ENCODE data around the gene CISH.

CISH gene

GRCh38 chr3:50650018-50650417 is 38.4 kb upstream of the CISH start:
- Histone ChIP-seq H3K14ac (ENCODE audit: low read length) (no peak overlapping the region), H2AK5ac (ENCODE audit: low read length) (no peak overlapping the region), H3K79me1 (ENCODE audit: low read length) (no peaks in the 10 kb centered on the region), H3K79me2 (ENCODE audit: control insufficient read depth, insufficient read depth, low read length, poor library complexity) (no peaks in the 10 kb centered on the region), H3K4me2 (ENCODE audit: low read length) (no peak overlapping the region), H3K9me3 (ENCODE audit: insufficient read depth, low read depth, low read length) (peaks cover 4% of the 10 kb centered on the region), H4K91ac (ENCODE audit: low read depth, low read length) (no peak overlapping the region), H3K27me3 (ENCODE audit: insufficient read depth, low read length) (no peaks in the 10 kb centered on the region), H4K8ac (ENCODE audit: low read depth, low read length) (no peak overlapping the region), H3K27ac (ENCODE audit: low read depth, low read length) (no peak overlapping the region), H4K12ac (ENCODE audit: low read depth, low read length) (no peak overlapping the region), H2BK12ac (ENCODE audit: low read length) (no peak overlapping the region), H3K9ac (ENCODE audit: low read length) (no peak overlapping the region), H2BK5ac (ENCODE audit: low read depth, low read length, poor library complexity) (no peak overlapping the region), H3K36me3 (ENCODE audit: control insufficient read depth in 1 of 2, insufficient read depth in 2 of 2, low read length in 2 of 2) (peaks cover 0 to 2% of the 10 kb centered on the region in 2 experiments), H3K4me3 (ENCODE audit: low read depth, low read length) (no peak overlapping the region), H3K4me1 (ENCODE audit: control insufficient read depth in 1 of 2, insufficient read depth in 2 of 2, low read length in 2 of 2) (no peaks in the 10 kb centered on the region), H2AFZ (ENCODE audit: insufficient read depth, low read length, poor library complexity) (no peak overlapping the region), H3K23ac (ENCODE audit: low read length) (no peak overlapping the region), H2BK120ac (ENCODE audit: insufficient read depth, low read length, poor library complexity) (no peak overlapping the region), H3K18ac (ENCODE audit: low read length) (no peak overlapping the region), H3K4ac (ENCODE audit: low read depth, low read length) (no peak overlapping the region)
- no peak for DNase-seq
- no CpG with 5 or more reads among the region's 1 CpG for WGBS (ENCODE audit: extremely low coverage, insufficient coverage, insufficient read length)

GRCh38 chr3:50649451-50649931 is 37.9 kb upstream of the CISH start:
- H4K91ac ChIP-seq (ENCODE audit: low read depth, low read length), result no peak overlapping the region
- H2AK5ac ChIP-seq (ENCODE audit: low read length), result no peak overlapping the region
- H3K27me3 ChIP-seq (ENCODE audit: insufficient read depth, low read length), result no peaks in the 10 kb centered on the region
- no peak overlapping the region for H2BK12ac ChIP-seq (ENCODE audit: low read length)
- no peak overlapping the region for H3K4me2 ChIP-seq (ENCODE audit: low read length)
- H3K14ac ChIP-seq (ENCODE audit: low read length), result no peak overlapping the region
- no peak overlapping the region for H3K18ac ChIP-seq (ENCODE audit: low read length)
- no peaks in the 10 kb centered on the region for H3K4me1 ChIP-seq (ENCODE audit: control insufficient read depth in 1 of 2, insufficient read depth in 2 of 2, low read length in 2 of 2)
- no peak overlapping the region for H2BK120ac ChIP-seq (ENCODE audit: insufficient read depth, low read length, poor library complexity)
- no peak overlapping the region for H3K23ac ChIP-seq (ENCODE audit: low read length)
- no peak overlapping the region for H3K27ac ChIP-seq (ENCODE audit: low read depth, low read length)
- DNase-seq, result no peak
- H2BK5ac ChIP-seq (ENCODE audit: low read depth, low read length, poor library complexity), result no peak overlapping the region
- peaks cover 4% of the 10 kb centered on the region for H3K9me3 ChIP-seq (ENCODE audit: insufficient read depth, low read depth, low read length)
- H3K79me1 ChIP-seq (ENCODE audit: low read length), result no peaks in the 10 kb centered on the region
- H4K8ac ChIP-seq (ENCODE audit: low read depth, low read length), result no peak overlapping the region
- H4K12ac ChIP-seq (ENCODE audit: low read depth, low read length), result no peak overlapping the region
- H3K9ac ChIP-seq (ENCODE audit: low read length), result no peak overlapping the region
- no peak overlapping the region for H3K4ac ChIP-seq (ENCODE audit: low read depth, low read length)
- WGBS (ENCODE audit: extremely low coverage, insufficient coverage, insufficient read length), result no CpG with 5 or more reads among the region's 8 CpGs
- H3K79me2 ChIP-seq (ENCODE audit: control insufficient read depth, insufficient read depth, low read length, poor library complexity), result no peaks in the 10 kb centered on the region
- H3K36me3 ChIP-seq (ENCODE audit: control insufficient read depth in 1 of 2, insufficient read depth in 2 of 2, low read length in 2 of 2), result peaks cover 0 to 2% of the 10 kb centered on the region in 2 experiments
- H3K4me3 ChIP-seq (ENCODE audit: low read depth, low read length), result no peak overlapping the region
- H2AFZ ChIP-seq (ENCODE audit: insufficient read depth, low read length, poor library complexity), result no peak overlapping the region

GRCh38 chr3:50648944-50649343 is 37.4 kb upstream of the CISH start:
- Histone ChIP-seq H2BK12ac (ENCODE audit: low read length) (no peak overlapping the region), H3K4me1 (ENCODE audit: control insufficient read depth in 1 of 2, insufficient read depth in 2 of 2, low read length in 2 of 2) (no peaks in the 10 kb centered on the region), H4K8ac (ENCODE audit: low read depth, low read length) (no peak overlapping the region), H3K79me1 (ENCODE audit: low read length) (no peaks in the 10 kb centered on the region), H3K27ac (ENCODE audit: low read depth, low read length) (no peak overlapping the region), H3K18ac (ENCODE audit: low read length) (no peak overlapping the region), H3K23ac (ENCODE audit: low read length) (no peak overlapping the region), H3K9me3 (ENCODE audit: insufficient read depth, low read depth, low read length) (peaks cover 4% of the 10 kb centered on the region), H4K12ac (ENCODE audit: low read depth, low read length) (no peak overlapping the region), H3K27me3 (ENCODE audit: insufficient read depth, low read length) (no peaks in the 10 kb centered on the region), H3K36me3 (ENCODE audit: control insufficient read depth in 1 of 2, insufficient read depth in 2 of 2, low read length in 2 of 2) (peaks cover 0 to 2% of the 10 kb centered on the region in 2 experiments), H3K79me2 (ENCODE audit: control insufficient read depth, insufficient read depth, low read length, poor library complexity) (no peaks in the 10 kb centered on the region), H2AFZ (ENCODE audit: insufficient read depth, low read length, poor library complexity) (no peak overlapping the region), H3K4me2 (ENCODE audit: low read length) (no peak overlapping the region), H3K14ac (ENCODE audit: low read length) (no peak overlapping the region), H4K91ac (ENCODE audit: low read depth, low read length) (no peak overlapping the region), H3K4ac (ENCODE audit: low read depth, low read length) (no peak overlapping the region), H2AK5ac (ENCODE audit: low read length) (no peak overlapping the region), H2BK120ac (ENCODE audit: insufficient read depth, low read length, poor library complexity) (no peak overlapping the region), H2BK5ac (ENCODE audit: low read depth, low read length, poor library complexity) (no peak overlapping the region), H3K4me3 (ENCODE audit: low read depth, low read length) (no peak overlapping the region), H3K9ac (ENCODE audit: low read length) (no peak overlapping the region)
- no peak for DNase-seq
- no CpG with 5 or more reads among the region's 2 CpGs for WGBS (ENCODE audit: extremely low coverage, insufficient coverage, insufficient read length)

GRCh38 chr3:50648313-50648712 is 36.7 kb upstream of the CISH start:
- Histone ChIP-seq H3K4me1 (ENCODE audit: control insufficient read depth in 1 of 2, insufficient read depth in 2 of 2, low read length in 2 of 2) (no peaks in the 10 kb centered on the region), H2BK12ac (ENCODE audit: low read length) (no peak overlapping the region), H3K27ac (ENCODE audit: low read depth, low read length) (no peak overlapping the region), H3K4ac (ENCODE audit: low read depth, low read length) (no peak overlapping the region), H2BK120ac (ENCODE audit: insufficient read depth, low read length, poor library complexity) (no peak overlapping the region), H3K79me2 (ENCODE audit: control insufficient read depth, insufficient read depth, low read length, poor library complexity) (no peaks in the 10 kb centered on the region), H2AFZ (ENCODE audit: insufficient read depth, low read length, poor library complexity) (no peak overlapping the region), H3K36me3 (ENCODE audit: control insufficient read depth in 1 of 2, insufficient read depth in 2 of 2, low read length in 2 of 2) (peaks cover 0 to 2% of the 10 kb centered on the region in 2 experiments), H3K14ac (ENCODE audit: low read length) (no peak overlapping the region), H2AK5ac (ENCODE audit: low read length) (no peak overlapping the region), H3K27me3 (ENCODE audit: insufficient read depth, low read length) (no peaks in the 10 kb centered on the region), H3K9me3 (ENCODE audit: insufficient read depth, low read depth, low read length) (peaks cover 4% of the 10 kb centered on the region), H3K23ac (ENCODE audit: low read length) (no peak overlapping the region), H3K79me1 (ENCODE audit: low read length) (no peaks in the 10 kb centered on the region), H3K4me2 (ENCODE audit: low read length) (no peak overlapping the region), H3K9ac (ENCODE audit: low read length) (no peak overlapping the region), H4K91ac (ENCODE audit: low read depth, low read length) (no peak overlapping the region), H3K4me3 (ENCODE audit: low read depth, low read length) (no peak overlapping the region), H4K12ac (ENCODE audit: low read depth, low read length) (no peak overlapping the region), H2BK5ac (ENCODE audit: low read depth, low read length, poor library complexity) (no peak overlapping the region), H3K18ac (ENCODE audit: low read length) (no peak overlapping the region), H4K8ac (ENCODE audit: low read depth, low read length) (no peak overlapping the region)
- DNase-seq, result no peak
- no CpG with 5 or more reads among the region's 6 CpGs for WGBS (ENCODE audit: extremely low coverage, insufficient coverage, insufficient read length)

Data from trophoblast cell (in vitro differentiated cells and primary cell).